ENCODE data around the gene WASHC2C. TPM values are rescaled to one million over a fixed set of nuclear protein-coding genes. Genes with fewer than 3 reads are reported as not detected.

The WASHC2C gene
- total RNA-seq, 1 donor from 2014 or later: 36.1 TPM

Other genes starting within 250 kb of the WASHC2C start
- gene ZFAND4, start 54.5 kb upstream of the WASHC2C start, total RNA-seq: 5.0 and 5.9 TPM in 2 replicates
- 2.9 and 3.1 TPM in 2 replicates for gene AGAP4, start 120.2 kb downstream of the WASHC2C start, total RNA-seq
- 99.5 and 103 TPM in 2 replicates for gene TIMM23, start 245.2 kb downstream of the WASHC2C start, total RNA-seq